Mucosa of descending colon (tissue), 3 donors: ENCODE data around the gene TRH. TPM values are rescaled to one million over a fixed set of nuclear protein-coding genes. Genes with fewer than 3 reads are reported as not detected.

Source experiments
- ATAC-seq: fragments of 200-7000 bp; cut with Tn5 transposase; one replicate; pipeline ENCODE4 v1.9.1; 2020; ENCODE audit warnings: mild to moderate bottlenecking, moderate library complexity
- DNase-seq, 3 donors: peaks; one replicate each; pipeline ENCODE4 v3.0.0-alpha.2; 2020
- H3K36me3 ChIP-seq: fragments of 200-600 bp; one replicate; pipeline ENCODE4 v1.8.0; 2021; ENCODE audit warnings: low read depth, mild to moderate bottlenecking
- H3K4me1 ChIP-seq: fragments of 200-600 bp; one replicate; pipeline ENCODE4 v1.8.0; 2021; ENCODE audit warnings: low read depth, mild to moderate bottlenecking
- H3K4me3 ChIP-seq: fragments of 200-600 bp; one replicate; pipeline ENCODE4 v1.8.0; 2021; ENCODE audit warnings: mild to moderate bottlenecking
- H3K9me3 ChIP-seq: fragments of 200-600 bp; one replicate; pipeline ENCODE4 v1.8.0; 2021; ENCODE audit warnings: mild to moderate bottlenecking
- CTCF ChIP-seq: fragments of 200-600 bp; IDR thresholded peaks from one replicate; pipeline ENCODE4 v1.8.0; 2022; ENCODE audit warnings: antibody characterized with exemption, mild to moderate bottlenecking
- intact Hi-C, 2 donors: fragments of 100-400 bp; cut with DNase I in 1 of 2; cut with micrococcal nuclease in 1 of 2; formaldehyde crosslinking; loops; one replicate each; pipeline versions ENCODE4 v1.11.0 to v1.11.1; 2022; cut with DNase I, micrococcal nuclease
- long read RNA-seq, 2 donors: library from polyadenylated mRNA; unstranded; transcript quantifications; one replicate each; pipeline ENCODE4 v2.0.0, GENCODE V29; 2019 to 2021
- total RNA-seq, 3 donors: library from RNA; stranded (reverse); fragmentation: NEBNext Ultra II Directional in 2 of 3; extraction: Animal tissue kit (Norgen Biotek cat#: 25700) in 2 of 3; gene quantifications; one replicate each; pipeline versions ENCODE4 v1.2.1 to v1.2.4, GENCODE V29; 2021 to 2023
- donor health status: DM: no; HTN: no; CAD: no; lungs with moderate emphysema.
- donor health status: DM: no; HTN: no; CAD: no.
- donor health status: DM: no; HTN: yes; CAD: no.

Gene TRH, protein sequence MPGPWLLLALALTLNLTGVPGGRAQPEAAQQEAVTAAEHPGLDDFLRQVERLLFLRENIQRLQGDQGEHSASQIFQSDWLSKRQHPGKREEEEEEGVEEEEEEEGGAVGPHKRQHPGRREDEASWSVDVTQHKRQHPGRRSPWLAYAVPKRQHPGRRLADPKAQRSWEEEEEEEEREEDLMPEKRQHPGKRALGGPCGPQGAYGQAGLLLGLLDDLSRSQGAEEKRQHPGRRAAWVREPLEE
- total RNA-seq = not detected
- long read RNA-seq, donor 1 = 0 reads
- long read RNA-seq, donor 2 = 0 reads

DNA sequence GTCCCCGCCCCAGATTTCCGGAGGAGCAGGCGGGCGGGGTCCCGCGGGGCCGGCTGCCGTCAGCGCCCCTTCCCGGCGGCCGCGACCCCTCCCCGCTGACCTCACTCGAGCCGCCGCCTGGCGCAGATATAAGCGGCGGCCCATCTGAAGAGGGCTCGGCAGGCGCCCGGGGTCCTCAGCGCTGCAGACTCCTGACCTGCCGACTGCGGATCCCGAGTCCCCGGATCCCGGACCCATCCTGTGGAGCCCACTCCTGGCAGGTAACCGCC, at the start of gene TRH:
Gene TRH, plus strand, starts transcription at position 157 of the 269 bp plus-strand sequence. CDS start 1,097 bp downstream, outside the sequence.
- ATAC-seq = no peak
- DNase-seq = no peak
- TF ChIP-seq CTCF = no peak
- intact Hi-C loops = no loop called here
- Histone ChIP-seq H3K36me3 (no peaks in the 10 kb centered on the region), H3K4me1 (peaks cover 8% of the 10 kb centered on the region), H3K4me3 (no peak within 1 kb of the TSS), H3K9me3 (no peaks in the 10 kb centered on the region)

DNA sequence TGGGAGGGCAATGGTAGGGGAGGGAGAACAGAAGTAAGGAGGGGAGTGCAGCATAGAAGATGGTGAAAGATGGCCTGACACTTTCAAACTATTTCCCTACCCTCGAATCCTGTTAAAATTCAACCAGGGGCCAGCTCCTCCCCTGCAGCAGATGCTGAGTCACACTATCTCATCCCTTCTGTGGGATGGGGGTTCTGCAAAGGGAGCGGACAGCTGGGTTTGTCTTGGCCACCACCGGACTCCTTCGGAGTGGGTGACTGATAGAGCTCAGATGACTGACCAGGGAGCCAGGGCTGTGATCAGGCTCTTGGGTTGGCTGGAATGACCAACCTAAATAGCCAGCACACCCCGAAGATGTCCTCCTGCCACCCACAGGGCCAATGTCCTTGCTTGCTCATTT, 47.4 kb upstream of the TRH start:
- intact Hi-C loops = no loop called here
- Histone ChIP-seq H3K9me3 (peaks cover 16% of the 10 kb centered on the region), H3K36me3 (no peaks in the 10 kb centered on the region), H3K4me1 (no peaks in the 10 kb centered on the region), H3K4me3 (no peak overlapping the region)
- no peak for TF ChIP-seq CTCF
- no peak for ATAC-seq
- no peak for DNase-seq

DNA sequence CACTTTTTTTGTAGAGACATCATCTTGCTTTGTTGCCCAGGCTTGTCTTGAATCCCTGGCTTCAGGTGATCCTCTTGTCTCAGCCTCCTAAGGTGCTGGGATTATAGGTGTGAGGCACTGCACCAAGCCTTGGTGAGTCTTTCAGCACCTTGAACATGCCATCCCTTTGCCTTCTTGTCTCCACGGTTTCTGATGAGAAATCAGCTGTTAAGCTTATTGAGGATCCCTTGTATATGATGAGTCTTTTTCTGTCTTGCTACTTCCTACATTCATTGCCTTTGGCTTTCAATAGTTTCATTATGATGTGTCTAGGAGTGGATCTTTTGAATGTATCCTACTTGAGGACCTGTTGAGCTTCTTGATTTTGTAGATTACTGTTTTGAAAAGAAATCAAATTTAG, 45.1 kb upstream of the TRH start:
- H3K36me3 ChIP-seq = no peaks in the 10 kb centered on the region
- H3K4me3 ChIP-seq = no peak overlapping the region
- DNase-seq (no peak), ATAC-seq (no peak)
- peaks cover 16% of the 10 kb centered on the region for H3K9me3 ChIP-seq
- TF ChIP-seq CTCF = no peak
- intact Hi-C loops = no loop called here
- H3K4me1 ChIP-seq = no peaks in the 10 kb centered on the region

DNA sequence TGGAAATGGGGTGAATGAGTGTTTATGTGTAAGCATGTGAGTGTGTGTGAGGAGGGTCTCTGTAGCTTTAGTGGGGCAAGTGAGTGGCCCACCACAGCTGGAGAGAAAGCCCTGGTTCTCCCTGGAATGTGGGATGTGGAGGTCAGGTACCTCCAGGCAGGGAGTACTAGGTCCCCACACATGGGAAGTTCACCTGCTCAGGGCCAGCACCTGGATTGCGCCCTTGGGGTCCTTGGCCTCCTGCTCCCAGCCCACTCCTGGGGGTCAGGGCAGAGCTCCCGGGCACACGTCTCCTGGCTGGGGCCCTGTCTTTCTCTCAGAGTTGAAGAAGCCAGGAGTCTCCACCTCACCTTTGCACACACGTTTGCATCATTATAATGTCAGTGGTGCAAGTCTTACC, 41.0 kb upstream of the TRH start:
- H3K9me3 ChIP-seq = peaks cover 16% of the 10 kb centered on the region
- no peak overlapping the region for H3K4me3 ChIP-seq
- intact Hi-C loops = loop anchor here (5.0 to 10.0 kb wide), 2 partner anchors 281 to 299 kb away; no protein-coding TSS in a partner anchor
- ATAC-seq (no peak), DNase-seq (no peak)
- no peak for TF ChIP-seq CTCF
- no peaks in the 10 kb centered on the region for H3K36me3 ChIP-seq
- H3K4me1 ChIP-seq = no peaks in the 10 kb centered on the region

- peaks cover 8% of the 10 kb centered on the region for H3K9me3 ChIP-seq
- H3K36me3 ChIP-seq = no peaks in the 10 kb centered on the region
- peak in 2 of 3 donors; percentile 35 to 42 for DNase-seq
- ATAC-seq = peak; percentile 35
- no peak overlapping the region for H3K4me3 ChIP-seq
- peak; percentile 77 for TF ChIP-seq CTCF
- intact Hi-C loops = loop anchor here (5.0 to 10.0 kb wide), 2 partner anchors 282 to 300 kb away; no protein-coding TSS in a partner anchor
- H3K4me1 ChIP-seq = no peaks in the 10 kb centered on the region
Measured at GRCh38 chr3:129934234-129935123, 40.0 kb upstream of the TRH start.
